NCI-H526 (cell line): ENCODE data around the gene ESRRB.

ENCODE experiments used
- DNase-seq, 2 experiments: peaks; one replicate each; lab custom pipeline; 2025; lab: John Stamatoyannopoulos, UW

ESRRB gene

GRCh38 chr14:76407449-76408150 is 31.7 kb downstream of the ESRRB start:
- DNase-seq: peak in 1 of 2 experiments; percentile 60

- DNase-seq: no peak
Observed at GRCh38 chr14:76408877-76409276, 32.9 kb downstream of the ESRRB start.

GRCh38 chr14:76412501-76412900 is 36.6 kb downstream of the ESRRB start:
- DNase-seq: no peak

- DNase-seq: no peak
Observed at GRCh38 chr14:76413106-76413961, 37.4 kb downstream of the ESRRB start.

GRCh38 chr14:76413962-76414600 is 38.1 kb downstream of the ESRRB start:
- DNase-seq: no peak

- no peak for DNase-seq
Observed at GRCh38 chr14:76419399-76419798, 43.5 kb downstream of the ESRRB start.

- DNase-seq: no peak
Observed at GRCh38 chr14:76420827-76421226, 44.9 kb downstream of the ESRRB start.

GRCh38 chr14:76421662-76422061 is 45.7 kb downstream of the ESRRB start:
- DNase-seq: no peak

GRCh38 chr14:76422662-76423061 is 46.7 kb downstream of the ESRRB start:
- no peak for DNase-seq

- no peak for DNase-seq
Observed at GRCh38 chr14:76423534-76423933, 47.6 kb downstream of the ESRRB start.

- DNase-seq: no peak
Observed at GRCh38 chr14:76424359-76424758, 48.4 kb downstream of the ESRRB start.

- DNase-seq: no peak
Observed at GRCh38 chr14:76426161-76426696, 50.3 kb downstream of the ESRRB start.

- no peak for DNase-seq
Observed at GRCh38 chr14:76428611-76429010, 52.7 kb downstream of the ESRRB start.

- no peak for DNase-seq
Observed at GRCh38 chr14:76430017-76430416, 54.1 kb downstream of the ESRRB start.

GRCh38 chr14:76430475-76430980 is 54.6 kb downstream of the ESRRB start:
- no peak for DNase-seq

- DNase-seq: no peak
Observed at GRCh38 chr14:76431538-76431937, 55.6 kb downstream of the ESRRB start.

GRCh38 chr14:76432827-76433752 is 57.2 kb downstream of the ESRRB start:
- no peak for DNase-seq

GRCh38 chr14:76434220-76434619 is 58.3 kb downstream of the ESRRB start:
- DNase-seq: no peak

- no peak for DNase-seq
Observed at GRCh38 chr14:76439237-76439775, 63.4 kb downstream of the ESRRB start.

- DNase-seq: no peak
Observed at GRCh38 chr14:76446486-76446885, 70.5 kb downstream of the ESRRB start.

GRCh38 chr14:76446921-76447320 is 71.0 kb downstream of the ESRRB start:
- no peak for DNase-seq
